Esophagus squamous epithelium (tissue), 5 donors: ENCODE data around the gene USP49. TPM values are rescaled to one million over a fixed set of nuclear protein-coding genes. Genes with fewer than 3 reads are reported as not detected.

Source experiments
- DNase-seq: peaks from one replicate; lab custom pipeline; 2025; lab: John Stamatoyannopoulos, UW
- H3K27ac ChIP-seq, 4 donors: fragments of 200-600 bp; sonication (generic); one replicate each; pipeline ENCODE4 v1.5.1; 2016 to 2019; ENCODE audit warnings: mild to moderate bottlenecking in 1 of 4
- H3K27me3 ChIP-seq, 4 donors: fragments of 200-600 bp; sonication (generic); 1 replicate in 3 of 4; 2 replicates in 1 of 4; pipeline versions ENCODE4 v1.5.1 to v1.6.0; 2017 to 2021; ENCODE audit warnings: antibody characterized with exemption in 1 of 4
- H3K36me3 ChIP-seq, 3 donors: fragments of 200-600 bp; sonication (generic); one replicate each; pipeline ENCODE4 v1.5.1; 2016 to 2019
- H3K4me1 ChIP-seq, 3 donors: fragments of 200-600 bp; sonication (generic); one replicate each; pipeline ENCODE4 v1.5.1; 2017 to 2019
- H3K4me3 ChIP-seq, 4 donors: fragments of 200-600 bp; sonication (generic); 1 replicate in 3 of 4; 2 replicates in 1 of 4; pipeline ENCODE4 v1.5.1; 2016 to 2019; ENCODE audit warnings: mild to moderate bottlenecking in 2 of 4, moderate library complexity in 1 of 4
- H3K9me3 ChIP-seq, 3 donors: fragments of 200-600 bp; sonication (generic); one replicate each; pipeline ENCODE4 v1.5.1; 2016 to 2019
- CTCF ChIP-seq, 6 experiments: fragments of 450-650 bp in 4 of 6; fragments of 200-600 bp in 2 of 6; sonication (generic) in 2 of 6; IDR thresholded peaks; one replicate each; pipeline ENCODE4 v1.5.1; 2016 to 2019; ENCODE audit warnings: antibody characterized with exemption in 6 of 6, mild to moderate bottlenecking in 4 of 6, moderate library complexity in 4 of 6
- POLR2A ChIP-seq, 4 donors: fragments of 450-650 bp; IDR thresholded peaks; one replicate each; pipeline ENCODE4 v1.6.1; 2017; ENCODE audit warnings: antibody characterized with exemption in 4 of 4, mild to moderate bottlenecking in 4 of 4, moderate library complexity in 3 of 4
- WGBS, 2 donors: methylation state at CpG; one replicate each; pipeline ENCODE4 v1.1.5; 2018; 5-methylcytosine and 5-hydroxymethylcytosine counted together
- intact Hi-C: fragments of 100-400 bp; cut with DNase I; formaldehyde crosslinking; loops from one replicate; pipeline ENCODE4 v1.15.0; 2022
- total RNA-seq, 4 donors: library from RNA; depleted of rRNA; stranded (reverse); fragments of >200 nt; gene quantifications; one replicate each; pipeline ENCODE4 v1.1.0, GENCODE V29; 2016
- donor health status: DM: yes; HTN: yes; CAD: no.

The USP49 gene
- total RNA-seq, 4 donors from 2014 or later = 1.4 to 2.7 (median 1.8) TPM

DNA sequence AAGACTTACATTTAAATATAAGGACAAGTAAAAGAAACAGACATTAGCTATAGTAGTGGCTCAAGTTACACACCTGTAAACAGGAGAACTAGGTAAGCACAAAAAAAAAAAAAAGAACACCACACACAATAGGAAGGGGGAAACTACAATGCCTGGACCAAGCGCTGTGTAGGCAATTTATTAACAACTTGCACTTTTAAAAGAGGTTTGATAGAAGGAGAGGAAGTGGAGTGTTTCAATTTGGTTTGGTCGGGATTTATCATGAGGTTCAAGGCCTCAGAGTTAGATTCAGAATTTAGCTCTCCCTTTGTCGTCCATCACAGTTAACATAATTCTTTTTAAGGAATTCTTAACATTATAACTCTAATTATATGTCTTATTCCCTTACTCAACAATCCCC lies 1.1 kb upstream of the USP49 start:
- 55 to 58% methylated on average over 3 of the region's 3 CpGs for WGBS, 2 donors
- TF ChIP-seq POLR2A (IDR thresholded peaks at IDR 0.05) (no peak), CTCF (IDR thresholded peaks at IDR 0.05) (no peak)
- intact Hi-C loops = no loop called here
- DNase-seq = no peak
- Histone ChIP-seq H3K27me3 (no peaks in the 10 kb centered on the region), H3K36me3 (peaks cover 0 to 17% (median 0%) of the 10 kb centered on the region in 3 donors), H3K4me3 (peak overlapping the region in 3 of 4 donors; percentile 58 to 86 (median 73)), H3K27ac (peak overlapping the region; percentile 82 to 85 (median 83)), H3K9me3 (no peaks in the 10 kb centered on the region), H3K4me1 (peaks cover 0 to 30% (median 12%) of the 10 kb centered on the region in 3 donors)

DNA sequence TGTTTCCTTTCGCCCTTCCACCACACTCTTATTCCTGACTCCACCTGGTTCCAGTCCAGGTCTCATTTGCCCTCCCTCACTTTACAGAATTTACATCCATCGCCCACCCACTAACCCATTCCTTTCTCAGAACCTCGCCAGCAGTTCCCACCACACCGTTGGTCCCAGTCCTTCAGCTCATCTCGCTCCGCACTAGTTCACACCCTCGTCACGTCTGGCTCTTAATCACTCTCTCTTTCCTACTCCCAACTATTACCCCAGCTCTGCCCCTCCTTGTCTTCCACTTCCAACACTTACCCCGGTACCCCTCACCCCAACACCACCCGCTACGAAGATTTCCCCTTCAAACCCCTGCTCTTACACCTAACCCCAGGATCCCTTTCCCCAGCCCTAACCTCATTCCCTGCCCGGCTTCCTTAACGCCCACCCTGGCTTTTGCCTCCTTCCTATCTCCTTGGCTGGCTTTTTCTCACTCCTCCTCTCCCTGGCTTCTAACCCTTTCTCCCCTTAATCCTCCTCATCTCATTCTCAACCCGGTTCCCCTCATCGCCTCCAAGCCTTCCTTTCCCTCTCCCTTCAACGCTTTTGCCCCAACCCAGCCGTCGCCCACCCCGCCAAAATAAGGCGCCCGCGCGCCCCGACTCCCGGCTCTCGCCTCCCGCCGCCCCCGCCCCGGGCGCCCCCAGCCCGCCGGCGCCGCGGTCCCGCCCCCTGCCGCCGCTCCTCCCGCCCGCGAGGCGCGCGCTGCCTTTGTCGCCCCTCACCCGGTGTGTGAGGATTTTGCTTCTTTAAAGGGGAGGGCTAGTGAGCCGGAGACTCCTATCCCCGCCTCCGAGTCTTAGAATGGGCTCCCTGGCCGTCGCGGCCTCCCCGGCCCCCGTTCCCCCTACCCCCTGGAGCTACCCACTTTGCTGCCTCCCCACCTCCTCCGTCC lies 542 bp downstream of the USP49 start:
- TF ChIP-seq CTCF (IDR thresholded peaks at IDR 0.05) (no peak), POLR2A (IDR thresholded peaks at IDR 0.05) (no peak)
- peaks cover 0 to 6% (median 0%) of the 10 kb centered on the region in 3 donors for H3K36me3 ChIP-seq
- no peaks in the 10 kb centered on the region for H3K9me3 ChIP-seq
- H3K27ac ChIP-seq = peak overlapping the region; percentile 82 to 85 (median 83)
- no peak for DNase-seq
- H3K4me3 ChIP-seq = peak overlapping the region; percentile 58 to 86 (median 78)
- H3K27me3 ChIP-seq = no peaks in the 10 kb centered on the region
- 2 to 4% methylated on average over 27 to 28 of the region's 56 CpGs for WGBS, 2 donors
- H3K4me1 ChIP-seq = peaks cover 0 to 30% (median 12%) of the 10 kb centered on the region in 3 donors
- intact Hi-C loops = no loop called here

- Histone ChIP-seq H3K4me1 (peaks cover 0 to 30% (median 12%) of the 10 kb centered on the region in 3 donors), H3K4me3 (no peak overlapping the region), H3K27me3 (no peaks in the 10 kb centered on the region), H3K9me3 (no peaks in the 10 kb centered on the region), H3K27ac (no peak overlapping the region), H3K36me3 (peaks cover 0 to 4% (median 0%) of the 10 kb centered on the region in 3 donors)
- 78 to 84% methylated on average over 4 of the region's 4 CpGs for WGBS, 2 donors
- no peak for DNase-seq
- TF ChIP-seq POLR2A (IDR thresholded peaks at IDR 0.05) (no peak), CTCF (IDR thresholded peaks at IDR 0.05) (no peak)
- intact Hi-C loops = no loop called here
Measured at GRCh38 chr6:41892921-41893564, 2.1 kb downstream of the USP49 start.

DNA sequence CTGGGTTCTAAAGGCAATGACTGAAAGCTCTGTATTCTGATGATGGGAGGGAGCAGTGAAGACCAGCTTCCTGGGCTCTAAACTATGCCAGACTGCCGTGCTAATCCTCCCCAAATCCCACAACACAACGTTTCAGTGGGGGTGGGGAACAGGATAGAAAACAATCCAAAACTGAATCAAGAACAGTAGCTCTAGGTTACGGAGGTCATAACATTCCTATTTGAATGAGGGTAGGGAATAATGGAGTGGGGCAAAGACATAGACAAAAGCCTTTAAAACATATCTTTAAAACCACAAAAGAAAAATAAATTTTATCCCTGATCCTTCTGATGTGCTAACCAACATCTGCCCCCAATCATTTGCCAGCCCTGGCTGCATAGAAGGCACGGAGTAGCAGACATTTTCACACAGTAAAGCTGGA lies 7.8 kb downstream of the USP49 start:
- Histone ChIP-seq H3K4me1 (peaks cover 0 to 7% (median 0%) of the 10 kb centered on the region in 3 donors), H3K27ac (no peak overlapping the region), H3K36me3 (peaks cover 0 to 4% (median 0%) of the 10 kb centered on the region in 3 donors), H3K27me3 (no peaks in the 10 kb centered on the region), H3K9me3 (no peaks in the 10 kb centered on the region), H3K4me3 (no peak overlapping the region)
- DNase-seq = no peak
- TF ChIP-seq CTCF (IDR thresholded peaks at IDR 0.05) (no peak), POLR2A (IDR thresholded peaks at IDR 0.05) (no peak)
- 49 to 66% methylated on average over 4 of the region's 4 CpGs for WGBS, 2 donors
- intact Hi-C loops = no loop called here
